ENCODE measurements around the gene BLOC1S1.

Gene BLOC1S1

DNA sequence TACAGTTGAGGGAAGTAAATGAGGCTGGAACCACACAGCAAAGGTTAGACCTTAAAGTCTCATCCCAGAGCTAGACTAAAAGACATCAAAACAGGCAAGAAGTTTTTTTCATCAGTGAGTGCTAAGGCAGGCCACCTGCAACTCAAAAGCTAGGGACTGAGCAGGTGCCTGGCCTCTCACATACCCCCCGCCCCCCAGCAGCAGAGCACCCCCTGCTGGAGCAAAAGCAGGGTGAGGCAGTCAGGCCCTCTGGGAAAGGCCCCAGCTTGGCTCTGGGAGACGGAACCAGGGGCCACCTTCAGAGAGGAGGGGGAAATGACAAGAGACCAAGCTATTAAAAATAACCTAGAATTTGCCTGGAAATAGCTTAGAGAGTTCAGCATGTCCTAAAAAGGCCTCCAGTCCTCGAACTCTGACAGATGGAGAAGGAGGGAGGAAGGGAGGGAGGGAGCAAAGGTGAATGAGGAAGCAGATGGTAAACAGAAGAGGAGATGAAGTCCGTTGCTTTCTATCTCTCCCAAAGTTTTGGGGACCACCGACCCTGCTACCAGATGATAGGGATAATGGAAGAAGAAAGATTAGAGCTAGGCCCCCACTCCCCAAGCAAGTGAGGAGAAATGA, 10.0 kb upstream of the BLOC1S1 start:
- TF ChIP-seq, protein P1, sequence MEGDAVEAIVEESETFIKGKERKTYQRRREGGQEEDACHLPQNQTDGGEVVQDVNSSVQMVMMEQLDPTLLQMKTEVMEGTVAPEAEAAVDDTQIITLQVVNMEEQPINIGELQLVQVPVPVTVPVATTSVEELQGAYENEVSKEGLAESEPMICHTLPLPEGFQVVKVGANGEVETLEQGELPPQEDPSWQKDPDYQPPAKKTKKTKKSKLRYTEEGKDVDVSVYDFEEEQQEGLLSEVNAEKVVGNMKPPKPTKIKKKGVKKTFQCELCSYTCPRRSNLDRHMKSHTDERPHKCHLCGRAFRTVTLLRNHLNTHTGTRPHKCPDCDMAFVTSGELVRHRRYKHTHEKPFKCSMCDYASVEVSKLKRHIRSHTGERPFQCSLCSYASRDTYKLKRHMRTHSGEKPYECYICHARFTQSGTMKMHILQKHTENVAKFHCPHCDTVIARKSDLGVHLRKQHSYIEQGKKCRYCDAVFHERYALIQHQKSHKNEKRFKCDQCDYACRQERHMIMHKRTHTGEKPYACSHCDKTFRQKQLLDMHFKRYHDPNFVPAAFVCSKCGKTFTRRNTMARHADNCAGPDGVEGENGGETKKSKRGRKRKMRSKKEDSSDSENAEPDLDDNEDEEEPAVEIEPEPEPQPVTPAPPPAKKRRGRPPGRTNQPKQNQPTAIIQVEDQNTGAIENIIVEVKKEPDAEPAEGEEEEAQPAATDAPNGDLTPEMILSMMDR (IDR thresholded peaks at IDR 0.05; ENCODE audit: low read depth, low read length, missing control alignments), result peak; percentile 53
- no peak for DNase-seq (ENCODE audit: low read depth)
- H3K4me3 ChIP-seq (ENCODE audit: low read depth, low read length), result no peak overlapping the region

DNA sequence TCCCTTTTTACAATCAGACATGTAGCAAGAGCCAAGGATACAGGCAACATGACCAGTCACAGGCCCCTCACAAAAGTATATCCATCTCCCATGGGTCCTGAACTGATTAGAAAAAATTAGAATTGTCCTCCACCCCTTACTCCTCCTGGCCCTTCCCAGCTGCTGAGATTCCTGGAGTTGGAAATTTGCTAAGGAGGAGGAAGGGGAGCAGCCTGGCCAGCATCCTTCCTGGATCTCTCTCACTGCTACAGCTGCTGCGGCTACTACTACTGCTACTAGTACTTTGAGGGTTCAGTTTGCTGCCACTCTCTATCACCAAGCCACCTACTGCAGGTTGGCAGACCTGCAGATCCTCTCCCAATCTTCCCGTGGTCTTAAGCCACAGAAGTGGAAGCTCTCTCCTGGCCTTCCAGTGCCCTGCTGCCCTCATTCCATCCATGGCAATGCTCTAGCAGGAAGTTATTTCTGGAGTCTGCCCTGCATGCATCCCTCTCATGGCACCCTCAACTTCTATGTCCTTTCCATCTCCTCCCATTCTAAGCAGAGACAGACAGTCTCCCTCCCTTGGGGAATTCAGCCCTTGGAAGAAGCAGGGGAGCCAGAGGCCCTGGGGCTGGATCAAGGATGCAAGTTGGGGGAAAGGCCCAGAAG, 9.2 kb upstream of the BLOC1S1 start:
- no peak for DNase-seq (ENCODE audit: low read depth)
- TF ChIP-seq, protein P1 (IDR thresholded peaks at IDR 0.05; ENCODE audit: low read depth, low read length, missing control alignments), result no peak
- H3K4me3 ChIP-seq (ENCODE audit: low read depth, low read length), result no peak overlapping the region

DNA sequence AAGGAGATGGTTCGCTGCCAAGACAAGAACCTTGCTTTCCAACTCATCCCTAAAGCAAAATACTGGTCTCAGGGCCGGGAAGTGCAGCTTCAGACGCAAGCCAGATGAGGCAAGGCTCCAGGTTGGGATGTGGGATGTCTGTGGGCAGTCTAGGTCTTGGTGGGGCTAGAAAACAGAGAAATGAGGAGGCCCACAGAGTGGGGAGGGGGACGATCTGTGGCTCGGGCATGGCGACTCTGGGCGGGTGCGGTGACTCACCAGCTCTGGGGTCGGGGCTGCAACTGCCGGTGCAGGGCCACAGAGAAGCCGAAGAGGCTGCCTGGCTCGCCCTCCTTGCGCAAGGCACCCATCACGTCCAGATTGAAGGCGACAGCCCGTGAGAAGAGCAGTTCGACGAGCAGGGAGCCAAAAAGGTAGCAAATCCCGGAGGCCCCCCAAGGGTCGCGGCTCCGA, 8.6 kb upstream of the BLOC1S1 start:
- no peak for DNase-seq (ENCODE audit: low read depth)
- TF ChIP-seq, protein P1 (IDR thresholded peaks at IDR 0.05; ENCODE audit: low read depth, low read length, missing control alignments), result no peak
- no peak overlapping the region for H3K4me3 ChIP-seq (ENCODE audit: low read depth, low read length)

DNA sequence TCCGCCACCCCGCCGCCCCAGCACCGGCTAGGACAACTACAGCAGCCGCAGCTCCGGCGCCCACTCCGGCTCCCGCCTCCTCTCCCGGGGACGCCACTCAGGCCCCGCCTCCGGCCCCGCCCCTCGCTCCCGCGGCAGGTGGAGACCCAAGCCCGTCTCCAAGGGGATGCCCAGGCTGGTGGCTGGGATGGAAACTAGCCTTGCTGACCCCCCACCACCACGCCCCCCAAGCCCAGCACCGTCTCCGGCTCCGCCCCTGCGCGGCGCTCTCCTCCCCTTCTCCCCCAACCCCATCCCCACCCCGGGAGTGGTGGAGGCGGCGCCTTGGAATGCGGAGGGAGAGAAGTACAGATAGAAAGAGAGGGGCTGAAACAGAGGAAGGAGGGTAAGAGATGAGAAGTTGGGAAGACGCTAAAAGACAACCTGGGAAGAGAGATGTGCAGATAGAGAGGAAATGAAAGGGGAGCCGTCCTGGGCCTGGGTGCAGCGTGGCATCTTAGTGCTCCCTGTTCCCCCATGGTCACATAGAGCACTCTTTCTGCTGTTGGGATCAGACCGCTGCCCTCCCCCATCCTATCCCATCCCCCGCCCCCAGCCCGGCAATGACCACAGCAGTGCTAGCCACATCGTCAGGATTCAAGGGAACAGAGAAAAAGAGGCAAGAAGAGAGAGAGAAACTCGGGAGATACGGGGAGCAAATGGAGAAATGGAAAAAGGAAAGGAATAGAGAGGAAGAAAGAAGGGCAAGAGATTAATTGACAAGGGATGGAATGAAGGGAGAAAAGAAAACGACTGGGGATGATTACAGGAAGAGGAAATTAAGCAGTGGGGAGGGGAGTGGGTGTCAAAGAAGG, 7.8 kb upstream of the BLOC1S1 start, which contains the start of gene ITGA7:
Gene ITGA7 (minus strand): TSS at position 64 of the 854 bp plus-strand sequence. CDS start 222 bp downstream, outside the sequence.
- H3K4me3 ChIP-seq (ENCODE audit: low read depth, low read length), result peak within 1 kb of the TSS; percentile 42
- DNase-seq (ENCODE audit: low read depth), result no peak
- TF ChIP-seq, protein P1 (IDR thresholded peaks at IDR 0.05; ENCODE audit: low read depth, low read length, missing control alignments), result no peak

DNA sequence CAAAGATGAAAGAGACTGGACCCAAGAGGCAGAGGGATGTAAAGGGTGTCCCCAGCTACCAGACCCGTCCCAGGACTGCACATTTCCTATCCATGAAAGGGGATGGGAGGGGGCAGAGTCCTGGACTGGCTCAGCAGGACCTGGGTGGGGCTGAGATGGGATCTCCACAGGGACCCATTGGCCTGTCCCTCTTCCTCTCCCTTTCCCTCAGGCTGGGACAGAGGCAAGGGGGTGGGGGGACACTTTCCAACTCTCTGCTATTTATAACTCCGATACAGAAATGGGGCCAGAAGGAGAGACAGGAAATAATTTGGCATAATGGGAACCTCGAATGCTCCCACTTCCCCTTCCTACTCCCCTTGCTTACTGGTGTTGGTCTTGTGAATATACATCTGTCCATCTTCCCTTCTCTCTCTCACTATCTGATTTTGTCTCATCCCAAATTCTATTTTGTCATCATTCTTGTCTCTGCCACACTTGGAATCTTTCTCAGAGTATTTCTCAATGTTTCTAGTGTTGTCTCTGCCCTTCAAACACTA, 7.1 kb upstream of the BLOC1S1 start:
- no peak for DNase-seq (ENCODE audit: low read depth)
- no peak overlapping the region for H3K4me3 ChIP-seq (ENCODE audit: low read depth, low read length)
- TF ChIP-seq, protein P1 (IDR thresholded peaks at IDR 0.05; ENCODE audit: low read depth, low read length, missing control alignments), result no peak

DNA sequence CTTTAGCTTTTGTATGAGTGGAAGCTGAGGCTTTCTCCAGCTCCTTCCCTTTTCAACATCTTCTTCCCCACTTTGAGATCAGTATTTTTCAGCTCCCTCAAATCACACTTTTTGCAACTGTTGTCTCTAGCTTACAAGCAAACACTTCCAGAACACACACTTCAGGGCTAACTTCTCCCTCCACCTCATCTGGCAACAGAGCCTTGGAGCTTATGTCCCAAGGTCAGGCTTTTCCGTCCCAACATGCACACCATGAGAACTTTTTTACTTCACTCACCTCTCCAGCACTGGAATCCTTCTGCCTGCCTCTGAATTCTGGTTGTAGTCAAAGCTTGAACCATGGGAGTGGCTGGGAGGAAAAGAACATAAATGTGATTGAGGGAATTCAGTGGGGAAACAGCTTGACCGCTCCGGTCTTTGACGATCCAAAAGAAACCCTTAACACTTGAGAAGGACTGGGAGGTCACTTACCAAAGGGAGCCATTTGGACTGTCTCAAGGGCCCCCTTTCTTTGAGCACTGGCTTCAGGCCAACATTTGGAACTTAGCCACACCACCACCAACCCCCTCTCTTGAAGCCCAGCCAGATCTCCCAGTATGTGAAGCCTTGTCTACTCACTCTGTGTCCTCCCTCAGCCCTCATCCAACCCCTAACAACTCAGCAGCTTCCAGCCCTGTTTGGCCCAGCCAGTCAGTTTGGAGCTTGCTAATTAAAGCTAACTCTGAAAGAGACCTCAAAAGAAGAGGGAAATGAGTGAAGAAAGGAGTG, 3.9 kb upstream of the BLOC1S1 start:
- DNase-seq (ENCODE audit: low read depth), result no peak
- no peak overlapping the region for H3K4me3 ChIP-seq (ENCODE audit: low read depth, low read length)
- TF ChIP-seq, protein P1 (IDR thresholded peaks at IDR 0.05; ENCODE audit: low read depth, low read length, missing control alignments), result no peak

Data from GM12864 (cell line).